HG03025 (cell line): ENCODE results near the gene TMUB1.
A peak's percentile ranks its signal among the peaks of the same experiment; 100 is the strongest.

Experiments used
- ATAC-seq: cut with Tn5 transposase; IDR thresholded peaks from one replicate; pipeline ENCODE4 v1.9.1; 2021; ENCODE audit warnings: mild to moderate bottlenecking, moderate library complexity; ENCODE audit not compliant: unreplicated experiment, low FRiP score

The TMUB1 gene

DNA sequence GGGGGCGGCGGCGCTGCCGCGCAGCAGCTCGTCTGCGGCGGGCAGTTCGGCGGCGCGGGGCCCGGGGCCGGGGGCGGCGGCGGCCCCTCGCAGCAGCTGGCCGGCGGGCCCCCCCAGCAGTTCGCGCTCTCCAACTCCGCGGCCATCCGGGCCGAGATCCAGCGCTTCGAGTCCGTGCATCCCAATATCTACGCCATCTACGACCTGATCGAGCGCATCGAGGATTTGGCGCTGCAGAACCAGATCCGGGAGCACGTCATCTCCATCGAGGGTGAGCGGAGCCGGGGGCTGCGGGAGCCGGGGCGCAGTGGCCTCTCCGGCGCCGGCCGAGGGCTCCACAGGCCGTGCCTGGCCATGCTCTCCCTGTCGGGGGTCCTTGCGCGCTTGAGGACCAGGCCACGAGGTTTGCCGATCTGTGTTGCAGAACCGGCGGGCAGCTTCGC lies 3.5 kb upstream of the TMUB1 start:
- no peak for ATAC-seq

DNA sequence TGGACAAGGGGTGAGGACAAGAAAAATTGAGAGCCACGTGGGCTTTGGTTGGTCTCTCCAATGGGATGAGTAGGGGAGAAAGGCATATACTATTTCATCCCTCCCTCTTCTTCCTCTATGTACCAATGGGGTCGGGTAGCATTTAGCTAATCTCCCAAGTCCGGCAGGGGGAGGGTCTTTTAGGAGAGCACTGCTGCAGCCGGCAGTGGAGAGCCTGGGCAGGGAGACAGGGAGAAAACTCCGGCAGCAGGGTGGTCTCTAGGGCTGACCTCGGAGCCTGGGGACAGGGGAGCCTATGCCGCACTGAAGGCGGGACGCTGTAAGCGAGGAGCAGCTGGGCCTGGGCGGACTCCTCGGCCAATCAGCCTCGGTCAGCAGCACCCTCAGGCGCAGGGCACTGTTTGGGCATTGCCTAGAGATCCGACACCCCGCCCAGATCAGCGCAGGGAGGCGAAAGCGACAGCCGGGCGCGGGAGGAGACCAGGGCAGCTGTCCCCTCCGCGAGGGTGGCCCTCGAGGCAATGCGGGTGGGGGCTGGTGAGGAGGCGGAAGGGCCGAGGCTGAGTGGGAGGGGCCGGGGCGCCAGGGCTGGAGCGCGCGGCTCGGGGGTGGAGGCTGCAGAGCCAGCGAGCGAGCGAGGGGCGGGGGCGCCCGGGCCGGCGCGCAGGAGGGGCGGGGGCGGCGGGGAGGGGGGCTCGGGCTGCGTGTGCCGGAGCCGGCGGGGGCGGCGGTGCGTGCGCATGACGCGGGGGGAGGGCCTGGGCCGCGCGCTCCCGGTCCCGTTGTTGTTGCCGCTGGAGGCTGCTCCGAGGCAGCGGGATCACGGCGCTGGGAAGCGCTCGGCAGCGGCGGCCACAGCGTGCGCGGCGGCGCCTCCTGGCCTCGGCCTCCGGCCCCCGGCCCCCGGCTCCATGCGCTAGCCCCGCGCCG lies 2.7 kb upstream of the TMUB1 start, which contains the start of gene AGAP3:
TSS of gene AGAP3 (plus strand) at position 785 of the 930 bp plus-strand sequence. CDS start 267 bp downstream, outside the sequence.
- peak; percentile 28 for ATAC-seq

DNA sequence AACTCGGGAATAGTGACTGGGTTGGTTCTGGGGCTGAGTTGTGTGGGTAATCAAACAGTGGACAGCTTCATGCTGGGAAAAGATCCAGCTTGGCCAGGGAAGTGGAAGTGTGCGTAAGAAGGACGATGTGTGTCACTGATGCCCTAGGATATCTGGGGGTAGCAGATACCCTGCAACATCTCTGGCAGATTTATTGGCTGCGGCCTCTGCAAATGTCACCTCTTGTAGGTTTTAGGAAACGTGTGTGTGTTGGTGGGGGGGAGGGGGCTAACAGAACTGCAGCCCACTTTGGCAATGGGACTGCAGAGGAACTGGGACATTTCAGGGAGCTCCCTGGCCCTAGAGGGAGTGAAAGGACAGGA lies 2.0 kb upstream of the TMUB1 start:
- no peak for ATAC-seq

DNA sequence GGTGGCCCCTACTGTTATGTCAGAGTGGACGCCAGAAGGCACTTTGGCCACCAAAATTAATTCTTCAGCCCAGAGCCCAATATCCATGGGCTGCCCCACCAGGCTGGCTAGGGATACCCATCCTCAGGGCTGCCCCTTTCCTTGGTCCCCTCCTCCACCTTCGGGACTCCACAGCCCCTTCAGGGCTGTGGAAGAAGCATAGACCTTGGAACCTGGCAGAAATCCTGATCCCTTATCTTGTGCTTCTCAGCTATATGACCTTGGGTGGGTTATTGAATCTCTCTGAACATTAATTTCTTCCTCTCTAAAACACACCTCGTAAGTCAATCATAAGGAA lies 499 bp upstream of the TMUB1 start:
- ATAC-seq, result no peak

DNA sequence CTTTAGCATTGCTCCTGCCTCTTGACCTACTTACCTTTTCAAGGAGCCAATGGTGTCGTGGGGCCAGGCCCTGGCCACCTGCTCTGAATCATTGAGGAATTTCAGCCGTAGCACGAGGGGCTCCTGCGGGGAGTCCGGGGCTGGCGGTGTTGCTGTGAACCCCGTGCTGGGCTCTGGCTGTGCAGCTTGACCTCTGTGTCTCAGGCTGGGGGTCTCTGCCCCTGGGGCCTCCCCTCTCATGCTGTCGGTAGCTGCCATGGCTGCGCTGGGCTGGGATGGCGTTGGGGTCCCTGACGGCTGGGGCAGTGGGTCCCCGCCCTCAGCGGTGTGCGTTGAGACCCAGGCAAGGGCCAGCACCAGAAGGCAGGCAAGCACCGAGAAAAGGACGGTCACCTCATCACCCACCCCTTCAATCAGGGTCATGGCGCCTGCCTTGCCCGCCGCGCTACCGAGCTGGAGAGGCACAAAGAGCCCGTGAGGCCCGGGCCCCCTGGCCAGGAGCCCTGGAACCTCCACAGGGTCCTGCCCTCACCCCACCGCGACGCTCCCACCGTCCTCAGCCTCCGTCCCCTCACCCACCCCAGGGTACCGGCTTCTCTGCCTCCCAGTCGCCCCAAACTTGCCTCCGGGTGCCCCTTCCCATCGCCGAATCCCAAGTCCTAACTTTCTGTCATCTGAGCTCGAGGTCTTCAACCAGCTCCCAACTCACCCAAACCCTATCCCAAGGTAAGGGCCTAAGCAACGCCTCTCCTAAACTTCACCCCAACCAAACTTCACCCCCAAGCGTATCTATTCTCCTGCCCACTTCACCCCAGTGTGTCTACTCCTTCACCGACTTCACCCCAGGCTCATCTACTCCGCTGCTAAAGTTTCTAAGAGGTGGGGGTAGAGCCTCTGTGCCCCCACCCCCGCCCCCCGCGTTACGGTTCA lies 887 bp downstream of the TMUB1 start:
- ATAC-seq, result no peak

DNA sequence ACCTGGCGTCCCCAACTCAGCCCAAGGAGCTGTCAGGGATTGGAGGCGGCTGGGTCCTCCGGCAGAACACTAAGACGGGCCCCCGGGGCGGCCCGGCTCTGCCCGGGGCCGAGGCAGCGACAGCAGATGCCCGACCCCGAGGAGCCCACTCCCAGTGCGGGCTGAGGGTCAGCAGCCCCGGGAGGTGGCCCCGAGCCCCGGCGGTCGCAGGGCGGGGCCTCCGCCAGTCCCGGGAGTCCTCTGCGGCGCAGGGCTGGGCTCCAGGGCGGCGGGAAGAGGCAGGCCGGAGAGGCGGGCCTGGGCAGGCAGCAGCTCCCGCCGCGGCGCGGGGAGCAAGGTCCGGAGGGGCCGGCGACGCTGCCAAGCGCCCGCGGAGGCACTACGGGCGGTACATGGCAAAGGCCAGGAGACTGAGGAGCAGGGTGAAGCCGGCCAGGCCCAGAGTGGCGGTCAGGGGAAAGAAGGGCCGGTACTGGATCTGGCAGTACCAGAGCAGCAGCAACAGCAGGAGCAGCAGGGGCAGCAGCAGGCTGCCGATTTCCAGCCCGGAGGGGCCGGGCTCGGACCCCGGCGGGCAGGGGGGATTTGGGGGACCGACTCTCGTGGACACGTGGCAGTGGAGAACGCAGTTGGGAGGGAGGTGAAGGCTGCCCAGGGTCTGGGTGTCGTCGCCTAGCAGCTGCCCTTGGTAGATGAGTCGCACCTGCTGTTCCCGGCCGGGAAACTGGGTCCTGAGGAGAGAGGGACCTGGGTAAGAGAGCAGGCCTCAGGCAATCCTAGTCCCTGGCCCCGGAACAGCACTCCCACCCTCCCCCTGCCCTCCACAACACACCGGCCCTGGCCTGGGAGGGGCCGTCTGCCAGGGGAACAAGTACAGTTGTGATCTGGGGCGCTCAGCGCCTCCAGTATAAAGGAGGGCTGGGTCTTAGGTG lies 1.9 kb downstream of the TMUB1 start:
- no peak for ATAC-seq

GRCh38 chr7:151080522-151081169 lies 2.6 kb downstream of the TMUB1 start, which contains the start of gene FASTK:
Gene FASTK, minus strand, starts transcription at chr7:151080809. Its CDS starts 43 bp downstream, at chr7:151080766.
- ATAC-seq, result peak; percentile 73

DNA sequence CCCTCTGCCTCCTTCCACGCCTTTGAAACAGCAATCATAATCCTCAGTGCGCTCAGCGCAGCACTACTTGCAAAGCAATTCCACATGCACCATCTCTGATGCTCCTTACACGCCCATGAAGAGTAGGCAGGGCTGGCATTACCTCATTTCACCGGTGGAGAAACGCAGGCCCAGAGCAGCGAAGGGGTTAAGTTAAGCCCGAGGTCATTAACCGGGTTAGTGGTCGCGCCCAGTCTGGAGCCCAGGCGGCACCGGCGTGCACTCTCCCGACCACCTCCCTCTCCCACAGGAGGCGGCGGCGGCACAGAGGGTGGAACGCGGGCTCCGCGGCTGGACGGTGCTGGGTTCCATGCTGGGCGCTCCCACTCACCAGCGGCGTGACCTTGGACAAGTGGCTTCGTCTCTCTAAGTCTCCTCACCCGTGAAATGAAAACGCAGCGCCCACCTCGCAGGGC lies 3.2 kb downstream of the TMUB1 start:
- ATAC-seq, result peak; percentile 2

- no peak for ATAC-seq
These were observed 3.9 kb downstream of the TMUB1 start for GRCh38 chr7:151079199-151079910.

DNA sequence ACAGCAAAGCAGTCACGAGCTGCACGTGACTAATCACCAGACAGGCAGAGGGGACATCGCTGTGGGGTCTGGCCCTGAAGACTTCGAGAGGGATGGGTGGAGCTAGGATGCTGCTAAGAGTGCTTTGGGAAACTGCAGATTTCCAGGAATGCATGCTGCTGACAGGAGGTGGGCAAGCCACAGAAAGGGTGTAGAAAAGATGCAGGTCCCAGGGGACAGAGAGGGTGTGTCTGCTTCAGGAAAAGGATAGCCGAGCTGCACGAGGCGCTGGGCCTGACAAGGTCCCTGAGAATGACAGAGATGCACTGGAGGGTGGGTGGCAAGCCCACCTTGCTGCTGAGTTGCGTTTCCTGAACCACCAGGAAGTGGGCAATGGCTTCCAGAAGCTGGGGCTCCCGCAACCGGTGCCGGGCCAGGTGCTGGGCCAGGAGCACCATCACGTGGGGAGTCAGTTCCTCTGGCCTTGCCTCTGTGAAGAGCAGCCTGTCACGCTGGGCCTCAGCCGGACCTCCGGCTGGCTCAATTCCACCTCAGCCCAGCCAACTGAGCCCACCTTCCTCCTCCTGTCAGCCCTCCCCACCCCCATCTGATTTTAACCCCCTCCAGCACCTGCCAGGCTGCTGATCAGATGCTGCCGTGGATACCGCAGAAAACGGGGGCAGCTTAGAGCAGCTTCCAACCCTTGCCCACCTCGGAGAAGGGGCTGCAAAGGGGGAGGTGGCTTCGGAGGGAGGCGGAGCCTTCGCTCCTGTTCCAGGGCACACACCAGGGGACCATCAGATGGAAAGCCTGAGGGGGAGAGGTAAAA lies 4.9 kb downstream of the TMUB1 start:
- no peak for ATAC-seq

DNA sequence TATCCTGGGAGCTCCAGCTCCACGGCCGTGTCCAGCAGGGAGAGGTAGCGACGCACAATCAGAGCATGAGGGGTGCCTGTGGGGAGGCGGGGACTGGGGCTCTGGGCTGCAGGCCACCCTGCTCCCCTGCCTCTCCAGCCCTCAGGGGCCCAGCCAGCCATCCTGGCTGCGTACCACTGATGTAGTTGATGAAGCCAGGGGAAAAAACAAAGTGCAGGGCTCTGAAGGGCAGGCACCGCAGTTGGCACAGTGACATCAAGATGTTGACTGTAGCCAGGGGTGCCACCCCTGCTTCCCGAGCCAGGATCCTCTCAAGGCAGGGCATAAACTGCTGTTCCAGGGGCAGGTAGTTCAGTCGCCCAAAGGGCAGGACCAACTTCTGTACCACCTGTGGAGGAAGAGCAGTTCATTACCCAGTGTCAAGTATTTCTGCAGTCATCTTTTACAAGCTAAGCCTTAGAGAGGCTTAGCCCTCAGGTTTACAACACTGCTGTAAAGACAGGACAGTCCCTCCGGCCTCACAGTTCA lies 5.5 kb downstream of the TMUB1 start:
- ATAC-seq, result no peak

- no peak for ATAC-seq
These were observed 6.2 kb downstream of the TMUB1 start for GRCh38 chr7:151076863-151077704.

- no peak for ATAC-seq
These were observed 7.3 kb downstream of the TMUB1 start for GRCh38 chr7:151075978-151076426.

DNA sequence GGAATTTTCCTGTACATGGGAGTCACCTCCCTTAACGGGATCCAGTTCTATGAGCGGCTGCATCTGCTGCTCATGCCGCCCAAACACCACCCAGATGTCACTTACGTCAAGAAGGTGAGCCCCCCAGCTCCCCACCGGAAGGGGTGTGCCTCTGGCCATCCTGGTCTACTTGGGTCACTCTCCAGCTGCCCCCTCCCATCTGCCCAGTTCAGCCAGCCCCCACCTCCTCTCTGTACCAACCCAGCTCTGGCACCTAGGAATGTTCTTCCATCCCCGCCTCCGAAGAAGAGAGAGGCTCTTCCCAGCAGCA lies 7.7 kb downstream of the TMUB1 start:
- no peak for ATAC-seq

- ATAC-seq, result no peak
These were observed 8.3 kb downstream of the TMUB1 start for GRCh38 chr7:151074817-151075661.

DNA sequence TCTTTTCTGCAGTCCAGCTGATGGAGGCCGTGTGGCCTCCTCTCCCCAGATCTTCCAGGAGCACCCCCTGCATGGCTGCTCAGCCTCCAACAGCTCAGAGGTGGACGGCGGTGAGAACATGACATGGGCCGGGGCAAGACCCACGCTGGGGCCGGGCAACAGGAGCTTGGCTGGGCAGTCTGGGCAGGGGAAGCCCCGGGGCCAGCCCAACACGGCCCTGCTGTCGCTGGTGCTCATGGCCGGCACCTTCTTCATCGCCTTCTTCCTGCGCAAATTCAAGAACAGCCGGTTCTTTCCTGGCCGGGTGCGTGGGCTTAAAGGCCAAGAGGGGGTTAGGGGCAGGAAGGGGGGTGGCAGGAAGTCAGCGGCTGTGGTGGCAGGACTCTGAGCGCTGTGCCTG lies 9.3 kb downstream of the TMUB1 start:
- no peak for ATAC-seq
